ENCODE results near the gene EPS15. TPM values are rescaled to one million over a fixed set of nuclear protein-coding genes. Genes with fewer than 3 reads are reported as not detected.

The EPS15 gene
- total and polyA plus RNA-seq, 9 donors, result 20.9 to 84.0 (median 68.4) TPM

DNA sequence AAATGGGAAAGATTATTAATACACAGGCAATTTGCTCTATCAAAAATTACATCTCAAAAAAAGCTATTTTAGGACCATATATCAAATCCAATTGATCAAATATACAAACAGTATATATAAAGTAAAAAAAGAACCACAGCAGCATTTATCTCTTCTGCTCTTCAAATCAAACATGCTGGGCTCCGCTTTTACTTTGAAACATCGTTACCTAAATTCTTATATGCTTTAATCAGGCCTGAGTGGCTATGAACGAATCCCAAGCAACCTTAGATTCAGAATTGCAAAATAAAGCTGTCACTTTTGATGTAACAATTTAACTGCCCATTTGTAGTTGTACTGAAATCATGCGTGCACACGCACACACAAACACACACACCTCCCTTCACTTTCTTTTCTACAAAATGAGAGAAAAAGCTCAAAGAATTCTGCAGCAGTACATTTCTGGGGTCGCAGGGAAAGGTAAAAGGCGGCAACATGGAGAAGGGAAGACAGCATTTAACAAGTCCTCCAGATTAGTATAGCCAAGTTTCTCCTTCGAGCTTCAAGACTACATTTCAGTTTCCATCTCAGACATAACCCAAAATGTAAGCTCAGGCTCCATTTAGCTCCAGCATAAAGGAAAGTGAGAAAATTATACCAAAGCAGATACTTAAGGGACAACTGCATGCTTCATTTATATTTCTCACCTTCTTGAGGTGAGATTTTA lies 96.5 kb downstream of the EPS15 start:
- no peaks in the 10 kb centered on the region for H3K9me3 ChIP-seq
- peaks cover 7% of the 10 kb centered on the region for H3K4me1 ChIP-seq (ENCODE audit: insufficient read depth)
- no peak overlapping the region for H3K4me3 ChIP-seq
- no peak for DNase-seq
- intact Hi-C loops (cut with DNase I), result no loop called here
- 22 to 27% (median 27%) methylated on average over 8 of the region's 8 CpGs for WGBS, 3 donors
- TF ChIP-seq CTCF (IDR thresholded peaks at IDR 0.05), result no peak
- TF ChIP-seq POLR2A (IDR thresholded peaks at IDR 0.05), result no peak
- TF ChIP-seq EP300 (IDR thresholded peaks at IDR 0.05), result no peak
- H3K36me3 ChIP-seq, result no peaks in the 10 kb centered on the region
- H3K27ac ChIP-seq, result peak overlapping the region in 1 of 2 donors; percentile 14
- H3K27me3 ChIP-seq, result no peaks in the 10 kb centered on the region

DNA sequence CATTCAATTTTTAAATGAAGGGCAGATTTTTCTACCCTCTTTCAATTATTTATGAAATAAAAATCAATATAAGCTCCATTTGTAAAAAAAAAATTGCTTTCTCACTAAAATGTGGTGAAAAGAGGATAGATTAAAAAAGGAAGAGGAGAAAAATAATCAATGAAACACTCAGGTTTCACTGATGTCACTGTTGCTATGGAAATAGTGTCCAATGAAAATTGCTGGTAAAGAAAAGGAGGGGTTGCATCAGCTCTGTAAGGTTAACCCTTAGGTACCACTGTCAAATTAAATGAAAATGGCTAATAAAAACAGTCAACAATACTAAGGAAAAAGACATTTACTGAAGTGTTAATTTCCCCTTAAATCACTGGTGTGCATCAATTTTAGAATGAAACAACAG lies 97.1 kb downstream of the EPS15 start:
- H3K27ac ChIP-seq, result peak overlapping the region in 1 of 2 donors; percentile 14
- no peak overlapping the region for H3K4me3 ChIP-seq
- intact Hi-C loops (cut with DNase I), result no loop called here
- no peaks in the 10 kb centered on the region for H3K36me3 ChIP-seq
- H3K4me1 ChIP-seq (ENCODE audit: insufficient read depth), result peaks cover 7% of the 10 kb centered on the region
- no peaks in the 10 kb centered on the region for H3K9me3 ChIP-seq
- no peak for DNase-seq
- no peaks in the 10 kb centered on the region for H3K27me3 ChIP-seq
- TF ChIP-seq EP300 (IDR thresholded peaks at IDR 0.05) (no peak), CTCF (IDR thresholded peaks at IDR 0.05) (no peak), POLR2A (IDR thresholded peaks at IDR 0.05) (no peak)

- intact Hi-C loops (cut with DNase I), result no loop called here
- Histone ChIP-seq H3K27ac (no peak overlapping the region), H3K36me3 (no peaks in the 10 kb centered on the region), H3K27me3 (no peaks in the 10 kb centered on the region), H3K9me3 (no peaks in the 10 kb centered on the region), H3K4me3 (no peak overlapping the region), H3K4me1 (ENCODE audit: insufficient read depth) (peaks cover 7% of the 10 kb centered on the region)
- DNase-seq, result no peak
- TF ChIP-seq POLR2A (IDR thresholded peaks at IDR 0.05), result no peak
- no peak for TF ChIP-seq CTCF (IDR thresholded peaks at IDR 0.05)
- WGBS, 3 donors, result 21 to 38% (median 26%) methylated on average over 2 of the region's 2 CpGs
Measured at GRCh38 chr1:51420867-51421627, 98.0 kb downstream of the EPS15 start.

DNA sequence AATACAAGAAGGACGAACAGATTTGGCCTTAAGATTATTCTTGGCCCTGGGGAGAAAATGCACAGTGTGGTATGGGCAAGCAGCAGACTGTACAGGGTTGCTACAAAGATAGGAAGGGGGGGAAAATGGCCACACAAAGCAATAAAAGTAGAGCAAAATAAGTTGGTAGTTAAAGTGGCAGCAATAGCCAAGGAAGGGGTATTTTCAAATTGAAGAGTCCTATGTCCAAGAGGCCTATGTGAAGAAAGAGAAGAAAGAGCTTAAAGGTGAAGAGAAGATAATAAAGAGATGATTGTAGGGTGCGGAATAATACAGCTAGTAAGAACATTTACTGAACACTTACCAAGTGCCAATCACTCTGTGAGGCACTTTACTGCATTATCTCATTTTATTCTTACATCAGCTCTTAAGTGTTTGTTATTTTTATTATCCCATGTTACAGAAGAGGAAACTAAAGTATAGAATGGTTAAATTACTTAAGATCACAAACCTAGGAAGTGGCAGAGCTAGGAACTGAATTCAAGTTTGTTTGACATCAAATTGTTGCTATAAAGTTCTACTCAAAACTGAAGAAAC lies 100.6 kb downstream of the EPS15 start:
- no peak for DNase-seq
- no peaks in the 10 kb centered on the region for H3K36me3 ChIP-seq
- no peak for TF ChIP-seq EP300 (IDR thresholded peaks at IDR 0.05)
- no peak for TF ChIP-seq CTCF (IDR thresholded peaks at IDR 0.05)
- no peak for TF ChIP-seq POLR2A (IDR thresholded peaks at IDR 0.05)
- no peaks in the 10 kb centered on the region for H3K9me3 ChIP-seq
- intact Hi-C loops (cut with DNase I), result no loop called here
- WGBS, 3 donors, result 93 to 99% (median 95%) methylated on average over 2 of the region's 2 CpGs
- no peak overlapping the region for H3K27ac ChIP-seq
- no peak overlapping the region for H3K4me3 ChIP-seq
- H3K27me3 ChIP-seq, result no peaks in the 10 kb centered on the region
- H3K4me1 ChIP-seq (ENCODE audit: insufficient read depth), result peaks cover 4% of the 10 kb centered on the region

Measured in ovary (tissue), 9 donors.